HG02840 (cell line): ENCODE results near the gene IQSEC1.

Source experiments
- ATAC-seq: cut with Tn5 transposase; IDR thresholded peaks from one replicate; pipeline ENCODE4 v1.9.1; 2021; ENCODE audit warnings: mild to moderate bottlenecking, moderate library complexity, moderate number of reproducible peaks; ENCODE audit not compliant: unreplicated experiment, low FRiP score

IQSEC1 gene

GRCh38 chr3:13007251-13007941, 65.8 kb downstream of the IQSEC1 start:
- no peak for ATAC-seq

- no peak for ATAC-seq
These were observed 66.8 kb downstream of the IQSEC1 start for GRCh38 chr3:13006216-13006990.

- ATAC-seq, result no peak
These were observed 67.9 kb downstream of the IQSEC1 start for GRCh38 chr3:13005301-13005700.

- ATAC-seq, result no peak
These were observed 68.9 kb downstream of the IQSEC1 start for GRCh38 chr3:13004376-13004775.

GRCh38 chr3:13003608-13004007, 69.6 kb downstream of the IQSEC1 start:
- ATAC-seq, result no peak

GRCh38 chr3:13002398-13003124, 70.7 kb downstream of the IQSEC1 start:
- ATAC-seq, result peak; percentile 64

GRCh38 chr3:12999147-13000140, 73.8 kb downstream of the IQSEC1 start:
- no peak for ATAC-seq

DNA sequence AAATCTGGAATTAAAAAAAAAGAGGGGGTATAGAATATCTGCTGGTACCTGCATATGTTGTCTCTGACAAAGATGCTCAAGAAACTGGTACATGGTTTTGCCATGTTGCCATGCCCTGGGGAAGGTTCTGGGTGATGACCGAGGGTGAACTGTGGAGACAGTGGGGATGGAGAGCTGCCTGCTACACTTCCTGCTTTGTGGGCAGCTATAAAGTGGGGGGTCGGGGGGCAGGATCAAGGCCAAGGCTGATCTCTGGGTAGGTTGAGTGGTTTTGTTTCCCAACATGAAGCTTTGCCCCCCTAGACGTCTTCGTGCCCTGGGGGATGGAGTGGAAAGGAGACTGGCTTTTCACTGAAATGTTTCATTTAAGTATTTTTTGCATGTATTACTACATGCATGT, 74.6 kb downstream of the IQSEC1 start:
- ATAC-seq, result no peak

- no peak for ATAC-seq
These were observed 75.8 kb downstream of the IQSEC1 start for GRCh38 chr3:12997387-12997786.

- no peak for ATAC-seq
These were observed 77.1 kb downstream of the IQSEC1 start for GRCh38 chr3:12996181-12996506.

DNA sequence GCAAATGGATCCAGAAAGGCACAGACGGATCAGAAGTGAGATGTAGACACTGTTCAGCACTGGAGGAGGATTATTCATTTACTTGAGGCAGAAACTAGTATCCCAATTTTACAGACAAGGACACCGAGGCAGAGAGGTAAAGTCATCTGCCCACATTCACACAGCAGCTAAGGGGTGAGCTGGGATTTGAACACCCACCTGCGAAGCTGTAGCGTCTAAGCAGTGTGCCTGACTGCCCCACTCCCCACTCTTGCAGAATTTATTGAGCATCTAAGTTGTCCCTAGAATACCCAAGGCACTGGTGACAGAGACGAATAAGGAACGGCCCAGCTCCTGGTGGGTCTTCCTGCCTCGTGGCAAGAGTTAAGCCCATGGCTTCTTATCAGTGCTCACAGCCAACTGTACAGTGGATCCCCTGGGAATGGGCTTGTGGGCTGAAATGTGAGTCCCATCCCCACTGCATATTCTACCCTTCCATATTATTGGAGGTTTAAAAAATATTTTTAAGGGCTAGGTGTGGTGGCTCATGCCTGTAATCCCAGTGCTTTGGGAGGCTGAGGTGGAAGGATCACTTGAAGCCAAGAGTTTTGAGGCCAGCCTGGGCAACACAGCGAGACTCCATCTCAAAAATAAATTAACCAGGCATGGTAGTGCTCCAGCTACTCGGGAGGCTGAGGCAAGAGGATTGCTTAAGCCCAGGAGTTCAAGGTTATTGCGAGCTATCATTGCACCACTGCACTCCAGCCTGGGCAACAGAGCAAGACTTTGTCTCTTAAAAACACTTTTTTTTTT, 77.6 kb downstream of the IQSEC1 start:
- no peak for ATAC-seq

DNA sequence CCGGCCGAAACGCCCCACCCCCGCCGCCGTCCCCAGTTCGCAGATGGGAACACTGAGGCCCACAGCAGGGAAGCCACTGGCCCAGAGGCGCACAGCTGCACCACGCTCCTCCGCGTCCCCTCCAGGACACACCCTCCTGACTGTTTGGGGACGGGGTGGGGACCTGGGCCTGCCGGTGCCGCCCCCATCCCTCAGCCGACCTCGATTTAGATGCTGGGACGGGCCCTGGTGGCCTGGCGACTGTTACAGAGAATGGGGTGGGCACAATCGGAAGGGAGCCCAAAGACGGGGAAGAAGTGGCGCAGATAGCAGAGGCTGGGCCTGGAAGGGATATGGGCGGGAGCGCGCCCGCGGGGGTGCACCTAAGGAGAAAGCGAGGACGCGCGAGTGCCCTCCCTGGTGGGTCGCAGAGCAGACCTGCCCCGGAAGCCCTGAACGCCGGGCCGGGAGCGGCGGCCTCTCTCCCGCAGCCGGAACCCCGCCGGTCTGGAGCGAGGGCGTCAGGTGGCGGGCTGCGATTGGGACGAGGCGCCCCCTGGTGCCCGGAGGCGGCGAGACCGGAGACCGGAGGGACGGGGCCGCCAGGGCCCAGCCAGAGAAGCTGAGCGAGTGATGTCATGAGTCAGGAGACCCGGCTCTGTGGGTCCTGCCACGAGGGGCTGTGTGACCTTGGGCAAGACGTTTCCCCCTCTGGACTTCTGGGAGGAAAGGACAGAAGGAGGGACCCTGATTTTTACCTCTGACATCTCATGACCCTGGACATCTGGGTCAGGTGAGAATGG, 78.4 kb downstream of the IQSEC1 start:
- peak; percentile 58 for ATAC-seq

DNA sequence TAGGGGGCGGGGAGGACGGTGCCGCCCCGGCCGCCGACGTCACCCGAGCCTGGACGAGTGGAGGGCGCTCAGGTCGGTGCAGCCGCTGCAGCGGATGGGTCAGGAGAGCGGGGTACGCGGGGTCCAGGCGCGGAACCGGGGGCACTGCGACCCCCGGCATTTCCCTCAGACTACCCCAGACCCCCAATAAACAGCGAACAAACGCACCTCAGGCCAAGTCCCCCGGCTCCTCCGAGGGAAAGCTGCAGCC, 78.9 kb downstream of the IQSEC1 start:
- peak; percentile 14 for ATAC-seq

- no peak for ATAC-seq
These were observed 79.5 kb downstream of the IQSEC1 start for GRCh38 chr3:12993517-12994356.

DNA sequence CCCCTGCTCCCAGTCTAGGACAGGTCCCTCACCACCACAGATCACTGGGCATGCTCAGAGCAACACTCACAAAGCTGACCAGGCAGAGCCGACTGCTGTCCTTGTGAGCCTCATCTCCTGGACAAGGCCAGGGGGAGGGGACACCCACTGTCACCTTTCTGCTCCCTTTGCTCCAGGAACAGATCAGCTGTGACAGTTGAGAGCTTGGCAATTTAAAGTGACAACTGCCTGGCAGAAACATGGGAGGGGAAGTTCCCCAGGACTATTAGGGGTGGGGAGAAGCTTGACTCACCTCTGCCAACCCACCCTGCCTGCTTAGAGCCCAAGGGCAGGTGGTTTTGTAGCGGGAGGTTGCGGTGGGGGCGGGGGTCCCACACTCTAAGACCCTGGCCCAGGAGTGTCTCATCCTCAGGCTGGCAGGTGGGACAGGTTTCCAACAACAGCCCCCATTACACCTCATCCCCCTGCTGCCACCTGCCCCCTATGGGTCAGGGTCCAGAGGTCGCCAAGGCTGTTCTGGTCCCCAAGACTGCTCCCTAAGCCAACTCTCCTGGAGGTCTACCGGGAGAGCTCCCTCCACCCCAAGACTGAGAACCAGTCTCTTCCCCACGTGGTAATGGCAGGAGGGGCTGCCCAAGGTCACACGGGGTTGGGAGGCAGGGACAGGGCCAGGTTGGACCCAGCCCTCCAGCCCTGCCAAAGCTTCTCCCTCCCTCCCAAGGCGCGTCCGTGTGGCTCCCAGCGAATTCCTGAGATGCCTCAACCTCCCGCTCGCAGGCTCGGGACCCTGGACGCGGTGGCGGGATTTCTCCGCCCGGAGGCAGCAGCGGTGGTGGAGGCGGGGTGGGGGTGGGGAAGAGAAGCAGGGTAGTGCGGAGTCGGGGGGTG, 80.4 kb downstream of the IQSEC1 start:
- no peak for ATAC-seq

GRCh38 chr3:12991861-12992281, 81.4 kb downstream of the IQSEC1 start:
- no peak for ATAC-seq

- no peak for ATAC-seq
These were observed 81.8 kb downstream of the IQSEC1 start for GRCh38 chr3:12991481-12991837.
